ENCODE data around the gene TFAM. TPM values are rescaled to one million over a fixed set of nuclear protein-coding genes. Genes with fewer than 3 reads are reported as not detected.
"Not testable (repeated sequence)": the region's sequence is repeated elsewhere in the genome, so short reads cannot be mapped to it uniquely, and the experiment has no call there.

Gene TFAM
- total and polyA plus RNA-seq, 2 of the 8 experiments (the other 6 are each of a cell fraction or from before 2014, with no cell fraction given): 29.3 to 97.3 TPM

GRCh38 chr10:58417902-58418301 is 32.7 kb downstream of the TFAM start:
- H3K4me3 ChIP-seq (ENCODE audit: extremely low read depth in 1 of 4, insufficient read depth in 2 of 4, low read depth in 3 of 4, low read length in 4 of 4); H3K23ac ChIP-seq (ENCODE audit: insufficient read length); FAIRE-seq; CTCF ChIA-PET (ENCODE audit: partially characterized antibody); H3K27me3 ChIP-seq (replicated peaks in 1 of 4; ENCODE audit: control insufficient read depth in 3 of 4, extremely low read depth in 1 of 4, insufficient read depth in 3 of 4, low read length in 3 of 4); H4K8ac ChIP-seq (ENCODE audit: extremely low read depth, insufficient read depth, low read length); H3K36me3 ChIP-seq (ENCODE audit: control insufficient read depth in 2 of 4, insufficient read depth in 4 of 4, low read length in 3 of 4); H3K79me2 ChIP-seq (ENCODE audit: control insufficient read depth in 1 of 2, insufficient read depth in 2 of 2, low read length in 2 of 2); H3K9me3 ChIP-seq (ENCODE audit: insufficient read depth in 2 of 2, low read depth in 1 of 2, low read length in 1 of 2); H3K4ac ChIP-seq (replicated peaks; ENCODE audit: insufficient read length, low read depth, low read length); H4K91ac ChIP-seq (replicated peaks; ENCODE audit: insufficient read length, low read length); H4K5ac ChIP-seq (ENCODE audit: insufficient read length, low read depth, low read length); H3K4me2 ChIP-seq (ENCODE audit: insufficient read depth in 1 of 2, low read depth in 2 of 2, low read length in 2 of 2); H2AFZ ChIP-seq (ENCODE audit: low read length); H2BK20ac ChIP-seq (ENCODE audit: low read length); H3K56ac ChIP-seq (replicated peaks; ENCODE audit: insufficient read length, low read depth, low read length); H4K20me1 ChIP-seq (replicated peaks in 1 of 2; ENCODE audit: control insufficient read depth in 1 of 2, insufficient read depth in 2 of 2, low read length in 2 of 2); H3K23me2 ChIP-seq (ENCODE audit: low read depth, low read length); H2BK5ac ChIP-seq (ENCODE audit: low read depth, low read length); H3K27ac ChIP-seq (ENCODE audit: low read depth, low read length); H2BK120ac ChIP-seq (replicated peaks; ENCODE audit: low read depth, low read length); POLR2A ChIA-PET (ENCODE audit: partially characterized antibody); H2AK5ac ChIP-seq (ENCODE audit: low read depth, low read length); DNase-seq (ENCODE audit: low read depth in 1 of 2, low spot score in 2 of 2); H2BK12ac ChIP-seq (ENCODE audit: low read depth, low read length); H3K4me1 ChIP-seq (replicated peaks in 1 of 4; ENCODE audit: control insufficient read depth in 3 of 4, insufficient read depth in 4 of 4, low read length in 3 of 4); H3K14ac ChIP-seq (ENCODE audit: insufficient read length); H3K79me1 ChIP-seq (ENCODE audit: low read depth, low read length); H2BK15ac ChIP-seq (ENCODE audit: low read length); H3K9ac ChIP-seq (replicated peaks in 1 of 4; ENCODE audit: extremely low read depth in 1 of 4, low read depth in 3 of 4, low read length in 3 of 4); H3K18ac ChIP-seq (ENCODE audit: extremely low read depth, low read length): not testable (repeated sequence)
- 82% methylated on average over 2 of the region's 2 CpGs; no CpG with 5 or more reads in 1 of the 2 experiments for WGBS, 2 experiments (ENCODE audit: extremely low coverage in 1 of 2, insufficient coverage in 1 of 2, insufficient read length in 1 of 2, insufficient replicate concordance in 2 of 2, low coverage in 1 of 2, low lambda C conversion rate in 2 of 2, missing lambda C conversion rate in 1 of 2)

Data from H1 (cell line).